Fibroblast of the aortic adventitia (primary cell): ENCODE data around the gene CEP44. TPM values are rescaled to one million over a fixed set of nuclear protein-coding genes. Genes with fewer than 3 reads are reported as not detected.
"Not testable (repeated sequence)": the region's sequence is repeated elsewhere in the genome, so short reads cannot be mapped to it uniquely, and the experiment has no call there.

Experiments
- DNase-seq: peaks from one replicate; pipeline ENCODE4 v3.0.0-alpha.2; 2010; ENCODE audit warnings: low read depth
- H3K4me3 ChIP-seq: 2 replicates; pipeline ENCODE4 v1.5.1; 2011; ENCODE audit warnings: low read depth, mild to moderate bottlenecking, control low read depth, low read length, moderate library complexity
- total RNA-seq: library from RNA; depleted of rRNA; stranded (reverse); fragments of >200 nt; gene quantifications from 2 replicates; pipeline ENCODE4 v1.2.3, GENCODE V29; 2012; ENCODE audit warnings: low replicate concordance
- TF ChIP-seq, protein P1 (sequence below): IDR thresholded peaks from 2 replicates; pipeline ENCODE4 v1.5.1; 2011; ENCODE audit warnings: mild to moderate bottlenecking, low read length, control low read depth, inconsistent platforms; ENCODE audit not compliant: insufficient read depth

CEP44 gene
- total RNA-seq, 1 donor, result 22.7 TPM

DNA sequence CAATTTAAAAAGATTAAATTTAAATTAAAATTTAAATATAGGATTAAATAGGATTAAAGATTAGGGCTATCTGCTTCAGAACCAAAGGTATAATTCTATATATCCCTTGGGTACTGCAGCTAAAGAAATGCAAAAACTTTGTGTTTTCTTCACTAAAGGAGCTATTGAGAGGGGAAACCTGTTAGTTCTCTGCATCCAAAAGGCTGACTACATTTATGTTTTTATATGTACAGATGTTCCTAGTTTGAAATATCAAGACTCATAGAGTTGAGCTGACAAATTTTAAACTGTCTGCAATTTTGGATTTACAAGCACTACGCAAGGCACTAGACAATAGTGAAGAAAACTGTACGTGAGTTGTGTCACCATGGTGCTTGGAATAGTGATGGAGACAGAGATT is 95.2 kb downstream of the CEP44 start:
- TF ChIP-seq, protein P1, sequence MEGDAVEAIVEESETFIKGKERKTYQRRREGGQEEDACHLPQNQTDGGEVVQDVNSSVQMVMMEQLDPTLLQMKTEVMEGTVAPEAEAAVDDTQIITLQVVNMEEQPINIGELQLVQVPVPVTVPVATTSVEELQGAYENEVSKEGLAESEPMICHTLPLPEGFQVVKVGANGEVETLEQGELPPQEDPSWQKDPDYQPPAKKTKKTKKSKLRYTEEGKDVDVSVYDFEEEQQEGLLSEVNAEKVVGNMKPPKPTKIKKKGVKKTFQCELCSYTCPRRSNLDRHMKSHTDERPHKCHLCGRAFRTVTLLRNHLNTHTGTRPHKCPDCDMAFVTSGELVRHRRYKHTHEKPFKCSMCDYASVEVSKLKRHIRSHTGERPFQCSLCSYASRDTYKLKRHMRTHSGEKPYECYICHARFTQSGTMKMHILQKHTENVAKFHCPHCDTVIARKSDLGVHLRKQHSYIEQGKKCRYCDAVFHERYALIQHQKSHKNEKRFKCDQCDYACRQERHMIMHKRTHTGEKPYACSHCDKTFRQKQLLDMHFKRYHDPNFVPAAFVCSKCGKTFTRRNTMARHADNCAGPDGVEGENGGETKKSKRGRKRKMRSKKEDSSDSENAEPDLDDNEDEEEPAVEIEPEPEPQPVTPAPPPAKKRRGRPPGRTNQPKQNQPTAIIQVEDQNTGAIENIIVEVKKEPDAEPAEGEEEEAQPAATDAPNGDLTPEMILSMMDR, result no peak
- H3K4me3 ChIP-seq, result no peak overlapping the region
- no peak for DNase-seq

- not testable (repeated sequence) for H3K4me3 ChIP-seq, DNase-seq
Measured at GRCh38 chr4:174380206-174380605, 96.5 kb downstream of the CEP44 start.

DNA sequence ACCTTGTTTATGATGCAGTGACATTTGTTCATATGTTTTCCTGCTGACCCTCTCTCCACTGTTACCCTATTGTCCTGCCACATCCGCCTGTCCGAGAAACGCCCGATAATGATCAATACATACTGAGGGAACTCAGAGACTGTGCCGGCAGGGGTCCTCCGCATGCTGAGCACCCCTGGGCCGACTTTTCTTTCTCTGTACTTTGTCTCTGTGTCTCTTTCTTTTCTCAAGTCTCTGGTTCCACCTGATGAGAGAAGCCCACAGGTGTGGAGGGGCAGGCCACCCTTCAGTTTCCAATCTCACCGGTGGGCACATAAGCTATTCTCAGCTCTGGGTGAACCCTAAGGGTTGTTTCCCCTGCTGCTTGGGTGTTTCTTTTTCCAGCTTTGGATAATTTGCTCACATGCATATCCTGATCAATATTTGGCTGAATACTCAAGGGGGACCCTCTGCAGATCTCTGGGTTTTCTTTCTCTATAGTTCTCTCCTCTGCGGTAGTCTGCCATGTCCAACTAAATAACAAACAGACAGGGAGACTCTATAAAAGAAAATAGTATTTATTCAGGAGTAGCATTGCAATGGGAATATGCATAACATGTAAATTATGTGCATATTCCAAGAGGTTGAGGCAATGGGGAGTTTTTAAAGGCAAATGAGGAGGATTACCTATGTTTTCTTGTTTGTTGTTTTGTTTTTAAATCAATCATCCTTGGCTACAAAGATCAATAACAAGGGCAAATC is 97.2 kb downstream of the CEP44 start:
- TF ChIP-seq, protein P1, result no peak
- DNase-seq, result no peak
- no peak overlapping the region for H3K4me3 ChIP-seq

DNA sequence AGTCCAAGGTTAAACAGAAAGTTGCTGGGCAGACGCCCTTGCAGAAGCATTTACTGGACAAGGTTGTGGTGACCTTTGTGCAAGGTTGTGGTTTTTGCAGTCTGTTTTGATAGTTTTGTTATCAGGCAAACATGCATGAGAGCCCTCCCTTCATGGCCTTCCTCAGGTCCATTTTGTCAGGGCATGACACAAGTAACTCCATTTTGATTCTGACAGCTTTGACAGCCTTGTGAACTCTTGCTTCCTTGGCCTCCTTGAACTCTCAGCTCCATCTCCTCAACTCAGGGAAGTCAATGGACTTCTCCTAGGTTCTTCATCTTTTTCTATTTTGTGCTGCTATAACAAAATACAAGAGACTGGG is 97.7 kb downstream of the CEP44 start:
- DNase-seq, result no peak
- no peak overlapping the region for H3K4me3 ChIP-seq
- TF ChIP-seq, protein P1, result no peak

Other genes starting within 250 kb of the CEP44 start
- gene FBXO8, start 244 bp upstream of the CEP44 start, total RNA-seq, result 11.2 and 39.1 TPM in 2 replicates
- 2.7 TPM in 1 of 2 replicates, not detected in the other for gene HPGD, start 238.6 kb downstream of the CEP44 start, total RNA-seq